T-helper 1 cell treated with Interleukin-12 subunit alpha and Interleukin-12 subunit beta and Interleukin-4 antibody, amounts not matched to agents 30 ng/mL and 1 ng/mL, for 36 hours (primary cell): ENCODE data around the gene IL6R. TPM values are rescaled to one million over a fixed set of nuclear protein-coding genes. Genes with fewer than 3 reads are reported as not detected.
"Not testable (repeated sequence)": the region's sequence is repeated elsewhere in the genome, so short reads cannot be mapped to it uniquely, and the experiment has no call there.

Experiments used
- intact Hi-C: fragments of 100-400 bp; cut with micrococcal nuclease; formaldehyde crosslinking; loops from one replicate; pipeline ENCODE4 v1.15.1; 2024
- total RNA-seq: library from RNA; stranded (reverse); gene quantifications from 2 replicates; pipeline ENCODE4 v1.2.3, GENCODE V29; 2022

IL6R gene
- total RNA-seq, 1 donor from 2014 or later, result 9.8 TPM

- intact Hi-C loops, result loop anchor here (2.0 to 5.0 kb wide), 2 partner anchors 82 to 151 kb away; partner anchors contain the start of genes ATP8B2 and UBE2Q1
Measured at GRCh38 chr1:154406572-154406879, 1.4 kb downstream of the IL6R start.

- intact Hi-C loops, result loop anchor here (1.0 to 5.0 kb wide), 5 partner anchors 22 to 150 kb away; partner anchors contain the start of genes ATP8B2 and UBE2Q1
Measured at GRCh38 chr1:154406886-154407197, 1.7 kb downstream of the IL6R start.

GRCh38 chr1:154407198-154408091 lies 2.3 kb downstream of the IL6R start:
- intact Hi-C loops, result loop anchor here (1.0 to 5.0 kb wide), 5 partner anchors 22 to 150 kb away; partner anchors contain the start of genes ATP8B2 and UBE2Q1

- intact Hi-C loops, result loop anchor here (5.0 kb wide), 1 partner anchor 149 kb away; the partner anchor contains the start of gene UBE2Q1
Measured at GRCh38 chr1:154408174-154408777, 3.1 kb downstream of the IL6R start.

- intact Hi-C loops, result no loop called here
Measured at GRCh38 chr1:154410185-154410827, 5.2 kb downstream of the IL6R start.

GRCh38 chr1:154411525-154411924 lies 6.4 kb downstream of the IL6R start:
- intact Hi-C loops, result no loop called here

- intact Hi-C loops, result no loop called here
Measured at GRCh38 chr1:154413177-154413783, 8.1 kb downstream of the IL6R start.

- intact Hi-C loops, result no loop called here
Measured at GRCh38 chr1:154414606-154415005, 9.5 kb downstream of the IL6R start.

GRCh38 chr1:154416471-154417337 lies 11.6 kb downstream of the IL6R start:
- intact Hi-C loops, result no loop called here

- intact Hi-C loops, result no loop called here
Measured at GRCh38 chr1:154417338-154417608, 12.1 kb downstream of the IL6R start.

- intact Hi-C loops, result no loop called here
Measured at GRCh38 chr1:154418062-154418921, 13.1 kb downstream of the IL6R start.

GRCh38 chr1:154418923-154419619 lies 13.9 kb downstream of the IL6R start:
- intact Hi-C loops, result no loop called here

- intact Hi-C loops, result no loop called here
Measured at GRCh38 chr1:154419620-154420571, 14.8 kb downstream of the IL6R start.

- intact Hi-C loops, result no loop called here
Measured at GRCh38 chr1:154420961-154421924, 16.1 kb downstream of the IL6R start.

GRCh38 chr1:154422049-154422448 lies 16.9 kb downstream of the IL6R start:
- intact Hi-C loops, result not testable (repeated sequence)

GRCh38 chr1:154422521-154422920 lies 17.4 kb downstream of the IL6R start:
- intact Hi-C loops, result no loop called here
